HG02970 (cell line): ENCODE data around the gene IL6ST.

Experiments
- ATAC-seq: cut with Tn5 transposase; IDR thresholded peaks from one replicate; pipeline ENCODE4 v1.9.1; 2021; ENCODE audit warnings: mild to moderate bottlenecking, moderate library complexity, moderate number of reproducible peaks; ENCODE audit not compliant: unreplicated experiment, low FRiP score

The IL6ST gene

DNA sequence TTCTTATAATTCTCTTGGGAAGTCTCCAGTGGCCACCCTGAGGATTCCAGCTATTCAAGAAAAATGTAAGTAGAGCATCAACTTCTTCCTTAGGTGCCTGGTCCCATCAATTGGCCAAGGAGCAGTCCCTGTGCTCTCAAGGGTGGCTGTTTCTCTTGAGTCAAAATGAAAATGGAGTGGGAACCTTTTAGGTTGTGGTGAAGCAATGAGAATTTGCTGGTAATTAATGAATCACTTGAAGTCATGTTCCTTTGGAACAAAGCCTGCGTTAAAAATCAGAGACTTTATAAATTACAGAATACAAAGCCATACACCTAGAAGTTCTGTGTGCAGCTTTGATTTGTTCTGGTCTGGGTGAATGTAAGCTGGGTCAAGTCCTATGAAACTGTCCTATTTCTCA, 94.7 kb downstream of the IL6ST start:
- ATAC-seq: no peak

- no peak for ATAC-seq
Measured at GRCh38 chr5:55899344-55899743, 95.4 kb downstream of the IL6ST start.

DNA sequence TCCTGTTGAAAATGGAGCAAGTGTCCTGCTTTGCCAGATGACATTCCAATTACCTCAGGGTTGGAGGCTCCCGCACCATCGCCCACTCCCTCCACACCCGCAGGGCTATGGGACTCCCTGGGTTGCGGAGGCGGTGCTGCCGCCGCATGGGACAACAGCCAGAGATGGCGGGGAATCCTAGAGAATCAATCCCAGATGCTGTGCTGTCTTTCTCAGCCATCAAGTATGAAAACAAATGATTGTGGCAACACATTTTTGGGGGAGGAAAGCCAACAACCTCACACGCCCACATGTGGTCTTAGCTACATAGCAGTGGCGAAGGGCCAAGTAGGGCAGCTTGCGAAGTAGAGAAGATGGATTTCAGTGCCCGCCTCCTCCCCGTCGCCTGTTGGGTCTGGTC, 96.9 kb downstream of the IL6ST start:
- ATAC-seq: no peak

GRCh38 chr5:55897206-55897894, 97.4 kb downstream of the IL6ST start:
- ATAC-seq: no peak

DNA sequence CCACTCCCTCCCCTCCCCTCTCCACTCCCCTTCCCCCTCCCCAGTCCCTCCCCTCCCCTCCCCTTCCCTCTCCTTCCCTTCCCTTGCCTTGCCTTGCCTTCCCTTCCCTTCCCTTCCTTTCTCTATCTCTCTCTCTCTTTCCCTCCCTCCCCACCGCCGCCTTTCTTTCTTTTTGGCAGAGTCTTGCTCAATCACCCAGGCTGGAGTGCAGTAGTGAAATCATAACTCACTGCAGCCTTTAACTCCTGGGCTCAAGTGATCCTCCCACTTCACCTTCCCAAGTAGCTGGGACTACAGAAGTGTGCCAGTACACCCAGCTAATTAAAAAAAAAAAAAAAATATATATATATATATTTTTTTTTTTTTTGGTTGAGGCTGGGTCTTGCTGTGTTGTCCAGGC, 98.1 kb downstream of the IL6ST start:
- no peak for ATAC-seq

- no peak for ATAC-seq
Measured at GRCh38 chr5:55896238-55896637, 98.5 kb downstream of the IL6ST start.

GRCh38 chr5:55895346-55895745, 99.4 kb downstream of the IL6ST start:
- ATAC-seq: no peak

DNA sequence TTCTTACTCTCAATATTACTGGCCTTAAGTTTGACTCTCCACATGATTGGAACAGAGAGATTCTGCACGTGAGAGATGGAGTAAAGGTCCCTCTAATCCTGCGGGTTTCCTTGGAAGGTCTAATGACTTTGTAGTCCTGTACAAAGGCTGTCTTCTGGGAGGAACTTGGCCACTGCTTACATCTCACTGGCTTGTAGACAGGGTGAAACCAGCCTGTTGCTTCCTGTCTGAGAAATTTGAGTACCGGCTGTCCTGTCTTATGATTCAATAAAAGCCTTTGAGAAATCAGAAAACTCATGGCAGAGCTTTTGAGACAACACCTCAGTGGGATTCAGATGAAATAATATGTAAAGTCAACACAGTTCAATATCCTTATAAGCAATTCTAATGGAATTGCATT, 100.6 kb downstream of the IL6ST start:
- no peak for ATAC-seq

- no peak for ATAC-seq
Measured at GRCh38 chr5:55892479-55892878, 102.3 kb downstream of the IL6ST start.

DNA sequence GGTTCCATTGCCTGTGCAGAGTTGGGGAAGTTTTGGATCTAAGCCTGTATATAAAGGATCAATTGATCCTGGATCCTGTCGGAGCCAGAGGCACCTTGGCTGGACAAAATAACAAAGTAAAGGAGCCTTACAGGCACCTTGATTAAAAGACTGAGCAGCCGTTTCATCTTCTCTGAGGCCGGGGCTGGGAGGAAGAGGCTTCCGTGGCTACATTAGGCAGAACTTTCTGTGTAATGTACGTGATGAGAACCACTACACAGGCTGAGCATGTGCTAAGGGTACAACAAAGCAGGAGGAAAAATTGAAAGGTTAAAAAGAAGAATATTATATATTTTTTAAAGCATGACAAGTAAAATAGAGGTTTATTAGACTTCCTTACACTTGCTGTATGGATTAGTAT, 106.6 kb downstream of the IL6ST start:
- no peak for ATAC-seq

- ATAC-seq: no peak
Measured at GRCh38 chr5:55885359-55885758, 109.4 kb downstream of the IL6ST start.
